ENCODE measurements around the gene CUX1. TPM values are rescaled to one million over a fixed set of nuclear protein-coding genes. Genes with fewer than 3 reads are reported as not detected.

The CUX1 gene
- total RNA-seq (2022) (113 and 116 TPM in 2 replicates), Bru-seq, nascent RNA (percentile 86 among the genes with signal in this experiment), BruChase-seq, experiment 1, labeled RNA remaining after a 2-hour chase (percentile 85 among the genes with signal in this experiment), BruChase-seq, experiment 2, labeled RNA remaining after a 6-hour chase (percentile 85 among the genes with signal in this experiment)
- long read RNA-seq, full-length matches to known transcripts, result 34 of 99 reads
- long read RNA-seq, partial matches to known transcripts, result 40 of 99 reads
- long read RNA-seq, other reads (novel, unspliced or antisense), result 25 of 99 reads

- Mint-ChIP-seq H3K27me3 (ENCODE audit: insufficient read depth, unreplicated experiment) (no peaks in the 10 kb centered on the region), H3K4me3 (ENCODE audit: unreplicated experiment) (peak within 1 kb of the TSS; percentile 88), H3K27ac (ENCODE audit: unreplicated experiment) (peak within 1 kb of the TSS; percentile 83), H3K9me3 (ENCODE audit: unreplicated experiment) (no peaks in the 10 kb centered on the region), H3K4me1 (ENCODE audit: low read depth, unreplicated experiment) (peaks cover 28% of the 10 kb centered on the region), H3K36me3 (ENCODE audit: insufficient read depth, unreplicated experiment) (peaks cover 51% of the 10 kb centered on the region)
- ChIA-PET POLR2A (interaction anchor here (0.5 to 0.6 kb wide), 2 partner anchors 195 to 510 kb away, joined by 4 to 5 read pairs; no protein-coding TSS in a partner anchor), CTCF (interaction anchor here (0.5 kb wide), 1 partner anchor 359 kb away, joined by 3 read pairs; no protein-coding TSS in a partner anchor)
- Histone ChIP-seq H3K9me3 (no peaks in the 10 kb centered on the region), H3K4me3 (ENCODE audit: low read depth, low read length) (peak within 1 kb of the TSS; percentile 99), H3K4me1 (peaks cover 32% of the 10 kb centered on the region), H3K27me3 (replicated peaks; ENCODE audit: control insufficient read depth, insufficient read depth, low read length) (no peaks in the 10 kb centered on the region), H3K36me3 (ENCODE audit: control insufficient read depth, insufficient read depth, low read length) (no peaks in the 10 kb centered on the region)
- intact Hi-C loops (cut with micrococcal nuclease; ENCODE audit: unreplicated experiment), result loop anchor here (2.0 to 5.0 kb wide), 4 partner anchors 65 to 455 kb away; no protein-coding TSS in a partner anchor
- BruUV-seq (replicated peaks), result TSS peak; percentile 33
- DNase-seq, result peak; percentile 61 to 71
- no peak for TF ChIP-seq CTCF (IDR thresholded peaks at IDR 0.05; ENCODE audit: insufficient read depth in 1 of 2, low read depth in 1 of 2, low read length in 1 of 2, severe bottlenecking in 1 of 2, unreplicated experiment in 1 of 2)
These were observed at the start of gene CUX1 for GRCh38 chr7:101817471-101818286. CUX1 (plus strand) TSS chr7:101817626; CDS start chr7:101817640, 14 bp downstream.

- H3K9me3 Mint-ChIP-seq (ENCODE audit: unreplicated experiment), result peaks cover 10% of the 10 kb centered on the region
- ChIA-PET POLR2A (no interaction called here), CTCF (interaction anchor here (0.7 kb wide), 1 partner anchor 184 kb away, joined by 3 read pairs; no protein-coding TSS in a partner anchor)
- no peak overlapping the region for H3K4me3 ChIP-seq (ENCODE audit: low read depth, low read length)
- no peak for DNase-seq
- H3K27me3 Mint-ChIP-seq (ENCODE audit: insufficient read depth, unreplicated experiment), result peaks cover 8% of the 10 kb centered on the region
- BruUV-seq (replicated peaks), result no TSS peak
- H3K9me3 ChIP-seq, result no peaks in the 10 kb centered on the region
- no peak for TF ChIP-seq CTCF (IDR thresholded peaks at IDR 0.05; ENCODE audit: insufficient read depth in 1 of 2, low read depth in 1 of 2, low read length in 1 of 2, severe bottlenecking in 1 of 2, unreplicated experiment in 1 of 2)
- no peaks in the 10 kb centered on the region for H3K4me1 ChIP-seq
- H3K4me3 Mint-ChIP-seq (ENCODE audit: unreplicated experiment), result no peak overlapping the region
- H3K27me3 ChIP-seq (replicated peaks; ENCODE audit: control insufficient read depth, insufficient read depth, low read length), result no peaks in the 10 kb centered on the region
- no peaks in the 10 kb centered on the region for H3K4me1 Mint-ChIP-seq (ENCODE audit: low read depth, unreplicated experiment)
- intact Hi-C loops (cut with micrococcal nuclease; ENCODE audit: unreplicated experiment), result no loop called here
- no peaks in the 10 kb centered on the region for H3K36me3 Mint-ChIP-seq (ENCODE audit: insufficient read depth, unreplicated experiment)
- no peak overlapping the region for H3K27ac Mint-ChIP-seq (ENCODE audit: unreplicated experiment)
- H3K36me3 ChIP-seq (ENCODE audit: control insufficient read depth, insufficient read depth, low read length), result no peaks in the 10 kb centered on the region
These were observed 49.1 kb upstream of the CUX1 start for GRCh38 chr7:101768280-101768679.

GRCh38 chr7:101770466-101770865 lies 47.0 kb upstream of the CUX1 start:
- H3K9me3 Mint-ChIP-seq (ENCODE audit: unreplicated experiment), result peaks cover 10% of the 10 kb centered on the region
- Histone ChIP-seq H3K36me3 (ENCODE audit: control insufficient read depth, insufficient read depth, low read length) (no peaks in the 10 kb centered on the region), H3K4me3 (ENCODE audit: low read depth, low read length) (no peak overlapping the region), H3K27me3 (replicated peaks; ENCODE audit: control insufficient read depth, insufficient read depth, low read length) (no peaks in the 10 kb centered on the region), H3K4me1 (no peaks in the 10 kb centered on the region), H3K9me3 (no peaks in the 10 kb centered on the region)
- ChIA-PET CTCF (no interaction called here), POLR2A (no interaction called here)
- H3K27me3 Mint-ChIP-seq (ENCODE audit: insufficient read depth, unreplicated experiment), result peaks cover 8% of the 10 kb centered on the region
- no TSS peak for BruUV-seq (replicated peaks)
- no peak overlapping the region for H3K4me3 Mint-ChIP-seq (ENCODE audit: unreplicated experiment)
- no peak for DNase-seq
- intact Hi-C loops (cut with micrococcal nuclease; ENCODE audit: unreplicated experiment), result no loop called here
- no peak overlapping the region for H3K27ac Mint-ChIP-seq (ENCODE audit: unreplicated experiment)
- no peaks in the 10 kb centered on the region for H3K36me3 Mint-ChIP-seq (ENCODE audit: insufficient read depth, unreplicated experiment)
- no peaks in the 10 kb centered on the region for H3K4me1 Mint-ChIP-seq (ENCODE audit: low read depth, unreplicated experiment)
- no peak for TF ChIP-seq CTCF (IDR thresholded peaks at IDR 0.05; ENCODE audit: insufficient read depth in 1 of 2, low read depth in 1 of 2, low read length in 1 of 2, severe bottlenecking in 1 of 2, unreplicated experiment in 1 of 2)

All from Caco-2 (cell line).